ENCODE data around the gene SFXN1. TPM values are rescaled to one million over a fixed set of nuclear protein-coding genes. Genes with fewer than 3 reads are reported as not detected.

The SFXN1 gene
- total and polyA plus RNA-seq, 9 of the 15 experiments (the other 6 are each of a cell fraction or from before 2014, with no cell fraction given): 31.8 to 261 (median 113) TPM

GRCh38 chr5:175557778-175558177 is 79.4 kb downstream of the SFXN1 start:
- no peak overlapping the region for H3K4me3 ChIP-seq
- peaks cover 18 to 31% of the 10 kb centered on the region in 2 experiments; a peak in 3 of 5 replicates for H3K27me3 ChIP-seq (ENCODE audit: control insufficient read depth in 2 of 2, insufficient read depth in 2 of 2, low read length in 2 of 2)
- H2AFZ ChIP-seq (ENCODE audit: low read depth, low read length): no peak overlapping the region
- no peaks in the 10 kb centered on the region for H3K4me1 ChIP-seq (replicated peaks in 1 of 2; ENCODE audit: control insufficient read depth in 2 of 2, insufficient read depth in 2 of 2, low read length in 2 of 2)
- intact Hi-C loops (cut with micrococcal nuclease) (no loop called here), in situ Hi-C loops (cut with MboI) (no loop called here)
- DNase-seq (ENCODE audit: extremely low read depth in 1 of 4, low spot score in 3 of 4) (no peak), FAIRE-seq (no peak), ATAC-seq (no peak)
- BruUV-seq (replicated peaks): no TSS peak
- H3K27ac ChIP-seq (ENCODE audit: extremely low read depth, low read depth, low read length): no peak overlapping the region
- no peaks in the 10 kb centered on the region for H3K9me1 ChIP-seq (ENCODE audit: control insufficient read depth, insufficient read depth, low read length)
- WGBS (ENCODE audit: insufficient coverage, low coverage, missing lambda C conversion rate): 2% methylated on average over 5 of the region's 5 CpGs
- H4K20me1 ChIP-seq (replicated peaks; ENCODE audit: control insufficient read depth, insufficient read depth, low read length): 0 out of 2 replicates have a peak, but pooled peaks cover 4% of the 10 kb centered on the region
- no peaks in the 10 kb centered on the region for H3K36me3 ChIP-seq (ENCODE audit: control insufficient read depth, insufficient read depth, low read length)
- no peak overlapping the region for H3K9ac ChIP-seq (ENCODE audit: insufficient read depth in 1 of 2, low read depth in 2 of 2, low read length in 2 of 2)
- ChIA-PET POLR2A (no interaction called here), CTCF (ENCODE audit: low intra/inter-chr PET ratio) (no interaction called here)
- H3K9me3 ChIP-seq (replicated peaks; ENCODE audit: control insufficient read depth, insufficient read depth, low read depth, low read length): no peaks in the 10 kb centered on the region
- H3K79me2 ChIP-seq (ENCODE audit: control insufficient read depth, insufficient read depth, low read length): no peaks in the 10 kb centered on the region
- TF ChIP-seq FOXA3 (CRISPR knock-in tag; conservative IDR thresholded peaks at IDR 0.05 in 1 of 2, IDR thresholded peaks at IDR 0.05 in 1 of 2): no peak
- TF ChIP-seq ZNF224 (CRISPR knock-in tag; IDR thresholded peaks at IDR 0.05): no peak
- TF ChIP-seq MED1 (CRISPR knock-in tag; IDR thresholded peaks at IDR 0.05; ENCODE audit: borderline replicate concordance): no peak
- no peak for TF ChIP-seq C11orf30 (IDR thresholded peaks at IDR 0.05; ENCODE audit: low read depth)
- TF ChIP-seq TBL1XR1 (IDR thresholded peaks at IDR 0.05; ENCODE audit: low read length in 2 of 2): no peak
- no peak for TF ChIP-seq IRF9 (tag; IDR thresholded peaks at IDR 0.05)
- no peak for TF ChIP-seq PHF21A (IDR thresholded peaks at IDR 0.05; ENCODE audit: borderline replicate concordance, low read depth)
- TF ChIP-seq CBX8 (IDR thresholded peaks at IDR 0.05; ENCODE audit: borderline replicate concordance, extremely low read depth, low read depth, low read length, poor library complexity, severe bottlenecking): no peak
- TF ChIP-seq POLR3G (IDR thresholded peaks at IDR 0.05; ENCODE audit: extremely low read depth, insufficient read length, insufficient replicate concordance): no peak
- TF ChIP-seq KAT7 (CRISPR knock-in tag; IDR thresholded peaks at IDR 0.05; ENCODE audit: borderline replicate concordance): no peak
- H3K4me2 ChIP-seq (ENCODE audit: insufficient read depth, low read length): no peak overlapping the region

Measured in K562 (cell line).